GM23338 (cell line): Measurements from ENCODE around the gene CORT.

Experiments used
- CREB1 ChIP-seq: fragments of 250-450 bp; sonication (Bioruptor Pico); IDR thresholded peaks from 2 replicates; pipeline ENCODE4 v1.5.0; 2020; ENCODE audit warnings: low read depth, mild to moderate bottlenecking, moderate library complexity
- CTCF ChIP-seq, 2 experiments: fragments of 200-600 bp in 1 of 2; sonication (generic) in 1 of 2; conservative IDR thresholded peaks; 2 replicates each; pipeline versions ENCODE4 v1.5.1 to v1.6.1; 2016 to 2017; ENCODE audit warnings: antibody characterized with exemption in 2 of 2, low read depth in 2 of 2, mild to moderate bottlenecking in 2 of 2, moderate library complexity in 1 of 2
- ETS1 ChIP-seq: IDR thresholded peaks from 2 replicates; pipeline ENCODE4 v1.6.1; 2016; ENCODE audit warnings: antibody characterized with exemption
- EZH2 ChIP-seq: fragments of 200-600 bp; sonication (generic); IDR thresholded peaks from one replicate; pipeline ENCODE4 v1.8.0; 2017; ENCODE audit warnings: antibody characterized with exemption, mild to moderate bottlenecking, low read depth; ENCODE audit not compliant: unreplicated experiment
- EZH2phosphoT487 ChIP-seq: fragments of 200-600 bp; sonication (generic); IDR thresholded peaks from one replicate; pipeline ENCODE4 v1.8.1; 2018; ENCODE audit warnings: antibody characterized with exemption; ENCODE audit not compliant: unreplicated experiment
- POLR2AphosphoS5 ChIP-seq: IDR thresholded peaks from 2 replicates; pipeline ENCODE4 v1.6.1; 2016; ENCODE audit warnings: antibody characterized with exemption, low read depth
- REST ChIP-seq: IDR thresholded peaks from one replicate; pipeline ENCODE4 v1.6.1; 2018; ENCODE audit warnings: antibody characterized with exemption; ENCODE audit not compliant: unreplicated experiment
- ZNF114 ChIP-seq: fragments of 250-450 bp; sonication (Bioruptor Pico); IDR thresholded peaks from 2 replicates; pipeline ENCODE4 v1.5.0; 2020; ENCODE audit warnings: mild to moderate bottlenecking, moderate library complexity
- ZNF331 ChIP-seq: fragments of 250-450 bp; sonication (Bioruptor Pico); IDR thresholded peaks from 2 replicates; pipeline ENCODE4 v1.5.0; 2020; ENCODE audit warnings: low read depth, mild to moderate bottlenecking, moderate library complexity

- TF ChIP-seq CTCF (conservative IDR thresholded peaks at IDR 0.05; ENCODE audit: low read depth in 2 of 2), result no peak
- TF ChIP-seq ETS1, result no peak
- TF ChIP-seq EZH2, result no peak
- no peak for TF ChIP-seq REST
- no peak for TF ChIP-seq EZH2phosphoT487
- TF ChIP-seq POLR2AphosphoS5, result no peak
- TF ChIP-seq CREB1, result no peak
- TF ChIP-seq ZNF114 (CRISPR knock-in tag), result no peak
- TF ChIP-seq ZNF331 (CRISPR knock-in tag), result no peak
Observed at GRCh38 chr1:10470043-10470442, 20.2 kb downstream of the CORT start.
